ENCODE measurements around the gene KCNQ1OT1.

The KCNQ1OT1 gene

GRCh38 chr11:2707736-2708135 is 7.9 kb upstream of the KCNQ1OT1 start:
- Histone ChIP-seq H3K4me1 (ENCODE audit: control insufficient read depth, insufficient read depth, low read length) (no peaks in the 10 kb centered on the region), H3K4me3 (ENCODE audit: low read depth, low read length) (no peak overlapping the region), H3K9me3 (ENCODE audit: control insufficient read depth, insufficient read depth, low read depth, low read length) (no peaks in the 10 kb centered on the region), H3K27ac (ENCODE audit: extremely low read depth, low read depth, low read length) (no peak overlapping the region), H3K36me3 (ENCODE audit: control insufficient read depth in 2 of 2, insufficient read depth in 1 of 2, low read length in 2 of 2) (no peaks in the 10 kb centered on the region)
- TF ChIP-seq ZNF670 (tag by site-specific recombination; IDR thresholded peaks at IDR 0.05; ENCODE audit: low read depth) (no peak), ZNF121 (tag by site-specific recombination; IDR thresholded peaks at IDR 0.05) (no peak), KLF16 (tag by site-specific recombination; IDR thresholded peaks at IDR 0.05) (no peak), BCL11B (tag by site-specific recombination; IDR thresholded peaks at IDR 0.05; ENCODE audit: low read depth) (no peak), ZNF501 (tag by site-specific recombination; IDR thresholded peaks at IDR 0.05) (no peak), ZNF660 (tag by site-specific recombination; IDR thresholded peaks at IDR 0.05) (no peak), GLI4 (tag by site-specific recombination; IDR thresholded peaks at IDR 0.05) (no peak), REPIN1 (tag by site-specific recombination; IDR thresholded peaks at IDR 0.05; ENCODE audit: low read depth) (no peak), ZNF354C (tag by site-specific recombination; IDR thresholded peaks at IDR 0.05; ENCODE audit: borderline replicate concordance, low read depth) (no peak)
- TF ChIP-seq, protein P1, sequence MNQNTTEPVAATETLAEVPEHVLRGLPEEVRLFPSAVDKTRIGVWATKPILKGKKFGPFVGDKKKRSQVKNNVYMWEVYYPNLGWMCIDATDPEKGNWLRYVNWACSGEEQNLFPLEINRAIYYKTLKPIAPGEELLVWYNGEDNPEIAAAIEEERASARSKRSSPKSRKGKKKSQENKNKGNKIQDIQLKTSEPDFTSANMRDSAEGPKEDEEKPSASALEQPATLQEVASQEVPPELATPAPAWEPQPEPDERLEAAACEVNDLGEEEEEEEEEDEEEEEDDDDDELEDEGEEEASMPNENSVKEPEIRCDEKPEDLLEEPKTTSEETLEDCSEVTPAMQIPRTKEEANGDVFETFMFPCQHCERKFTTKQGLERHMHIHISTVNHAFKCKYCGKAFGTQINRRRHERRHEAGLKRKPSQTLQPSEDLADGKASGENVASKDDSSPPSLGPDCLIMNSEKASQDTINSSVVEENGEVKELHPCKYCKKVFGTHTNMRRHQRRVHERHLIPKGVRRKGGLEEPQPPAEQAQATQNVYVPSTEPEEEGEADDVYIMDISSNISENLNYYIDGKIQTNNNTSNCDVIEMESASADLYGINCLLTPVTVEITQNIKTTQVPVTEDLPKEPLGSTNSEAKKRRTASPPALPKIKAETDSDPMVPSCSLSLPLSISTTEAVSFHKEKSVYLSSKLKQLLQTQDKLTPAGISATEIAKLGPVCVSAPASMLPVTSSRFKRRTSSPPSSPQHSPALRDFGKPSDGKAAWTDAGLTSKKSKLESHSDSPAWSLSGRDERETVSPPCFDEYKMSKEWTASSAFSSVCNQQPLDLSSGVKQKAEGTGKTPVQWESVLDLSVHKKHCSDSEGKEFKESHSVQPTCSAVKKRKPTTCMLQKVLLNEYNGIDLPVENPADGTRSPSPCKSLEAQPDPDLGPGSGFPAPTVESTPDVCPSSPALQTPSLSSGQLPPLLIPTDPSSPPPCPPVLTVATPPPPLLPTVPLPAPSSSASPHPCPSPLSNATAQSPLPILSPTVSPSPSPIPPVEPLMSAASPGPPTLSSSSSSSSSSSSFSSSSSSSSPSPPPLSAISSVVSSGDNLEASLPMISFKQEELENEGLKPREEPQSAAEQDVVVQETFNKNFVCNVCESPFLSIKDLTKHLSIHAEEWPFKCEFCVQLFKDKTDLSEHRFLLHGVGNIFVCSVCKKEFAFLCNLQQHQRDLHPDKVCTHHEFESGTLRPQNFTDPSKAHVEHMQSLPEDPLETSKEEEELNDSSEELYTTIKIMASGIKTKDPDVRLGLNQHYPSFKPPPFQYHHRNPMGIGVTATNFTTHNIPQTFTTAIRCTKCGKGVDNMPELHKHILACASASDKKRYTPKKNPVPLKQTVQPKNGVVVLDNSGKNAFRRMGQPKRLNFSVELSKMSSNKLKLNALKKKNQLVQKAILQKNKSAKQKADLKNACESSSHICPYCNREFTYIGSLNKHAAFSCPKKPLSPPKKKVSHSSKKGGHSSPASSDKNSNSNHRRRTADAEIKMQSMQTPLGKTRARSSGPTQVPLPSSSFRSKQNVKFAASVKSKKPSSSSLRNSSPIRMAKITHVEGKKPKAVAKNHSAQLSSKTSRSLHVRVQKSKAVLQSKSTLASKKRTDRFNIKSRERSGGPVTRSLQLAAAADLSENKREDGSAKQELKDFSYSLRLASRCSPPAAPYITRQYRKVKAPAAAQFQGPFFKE (tag by site-specific recombination; IDR thresholded peaks at IDR 0.05; ENCODE audit: borderline replicate concordance): no peak
- POLR2A ChIA-PET: interaction anchor here (0.6 to 1.5 kb wide), 2 partner anchors 8 to 1133 kb away, joined by 4 to 7 read pairs; partner anchors contain the start of genes KCNQ1OT1 and RHOG
- CTCF ChIA-PET: no interaction called here

- POLR2A ChIA-PET: no interaction called here
- no peaks in the 10 kb centered on the region for H3K9me3 ChIP-seq (ENCODE audit: control insufficient read depth, insufficient read depth, low read depth, low read length)
- TF ChIP-seq ZNF350 (tag by site-specific recombination; IDR thresholded peaks at IDR 0.05) (no peak), EGR2 (tag by site-specific recombination; IDR thresholded peaks at IDR 0.05; ENCODE audit: low read depth) (peak; percentile 63), ZNF48 (tag by site-specific recombination; IDR thresholded peaks at IDR 0.05) (no peak), ZFHX2 (tag by site-specific recombination; conservative IDR thresholded peaks at IDR 0.05) (peak; percentile 76), ZNF596 (tag by site-specific recombination; IDR thresholded peaks at IDR 0.05) (no peak)
- H3K4me1 ChIP-seq (ENCODE audit: control insufficient read depth, insufficient read depth, low read length): no peaks in the 10 kb centered on the region
- H3K4me3 ChIP-seq (ENCODE audit: low read depth, low read length): no peak overlapping the region
- H3K27ac ChIP-seq (ENCODE audit: extremely low read depth, low read depth, low read length): no peak overlapping the region
- H3K36me3 ChIP-seq (ENCODE audit: control insufficient read depth in 2 of 2, insufficient read depth in 1 of 2, low read length in 2 of 2): no peaks in the 10 kb centered on the region
- CTCF ChIA-PET: no interaction called here
Measured at GRCh38 chr11:2706321-2706720, 6.5 kb upstream of the KCNQ1OT1 start.

- ChIA-PET POLR2A (no interaction called here), CTCF (no interaction called here)
- Histone ChIP-seq H3K4me1 (ENCODE audit: control insufficient read depth, insufficient read depth, low read length) (no peaks in the 10 kb centered on the region), H3K36me3 (ENCODE audit: control insufficient read depth in 2 of 2, insufficient read depth in 1 of 2, low read length in 2 of 2) (no peaks in the 10 kb centered on the region), H3K4me3 (ENCODE audit: low read depth, low read length) (no peak overlapping the region), H3K9me3 (ENCODE audit: control insufficient read depth, insufficient read depth, low read depth, low read length) (no peaks in the 10 kb centered on the region), H3K27ac (ENCODE audit: extremely low read depth, low read depth, low read length) (no peak overlapping the region)
- TF ChIP-seq PRDM6 (tag by site-specific recombination; IDR thresholded peaks at IDR 0.05): no peak
- TF ChIP-seq KLF7 (tag by site-specific recombination; IDR thresholded peaks at IDR 0.05; ENCODE audit: borderline replicate concordance): no peak
- no peak for TF ChIP-seq ZNF654 (tag by site-specific recombination; IDR thresholded peaks at IDR 0.05; ENCODE audit: low read depth)
- TF ChIP-seq ZNF2 (tag by site-specific recombination; IDR thresholded peaks at IDR 0.05): no peak
- TF ChIP-seq ZNF530 (tag by site-specific recombination; IDR thresholded peaks at IDR 0.05; ENCODE audit: low read depth): no peak
Measured at GRCh38 chr11:2704896-2705606, 5.3 kb upstream of the KCNQ1OT1 start.

Data from HEK293 (cell line).